HEK293 (cell line): Measurements from ENCODE around the gene PCNX4.
A peak's percentile ranks its signal among the peaks of the same experiment; 100 is the strongest.

Experiments used
- CTCF ChIA-PET: fragments of 350-600 bp; formaldehyde crosslinking; extraction: SDS; loops from one replicate; lab custom pipeline; 2021; ENCODE audit warnings: antibody characterized with exemption; lab: Yijun Ruan, JAX
- POLR2A ChIA-PET: fragments of 300-600 bp; formaldehyde crosslinking; extraction: SDS; loops from one replicate; lab custom pipeline; 2020; ENCODE audit warnings: antibody characterized with exemption, inconsistent platforms; lab: Yijun Ruan, JAX
- H3K27ac ChIP-seq: fragments of 200-500 bp; sonication (Bioruptor generic); 2 replicates; pipeline ENCODE4 v1.5.1; 2014; ENCODE audit warnings: low read depth, low read length, control low read depth, inconsistent platforms; ENCODE audit errors: extremely low read depth
- H3K36me3 ChIP-seq, 2 experiments: fragments of 200-500 bp in 1 of 2; sonication (Bioruptor generic) in 1 of 2; 1 replicate in 1 of 2; 2 replicates in 1 of 2; pipeline ENCODE4 v1.5.1; 2014 to 2017; ENCODE audit warnings: inconsistent platforms in 2 of 2, low read length in 2 of 2; ENCODE audit not compliant: control insufficient read depth in 2 of 2, insufficient read depth in 1 of 2
- H3K4me1 ChIP-seq: fragments of 200-500 bp; sonication (Bioruptor generic); 2 replicates; pipeline ENCODE4 v1.5.1; 2014; ENCODE audit warnings: mild to moderate bottlenecking, low read length, inconsistent platforms; ENCODE audit not compliant: control insufficient read depth, insufficient read depth
- H3K4me3 ChIP-seq: 2 replicates; pipeline ENCODE4 v1.5.1; 2011; ENCODE audit warnings: low read depth, mild to moderate bottlenecking, control low read depth, low read length, moderate library complexity
- H3K9me3 ChIP-seq: fragments of 200-500 bp; sonication (Bioruptor generic); 2 replicates; pipeline ENCODE4 v1.5.1; 2014; ENCODE audit warnings: low read depth, low read length, inconsistent platforms; ENCODE audit not compliant: control insufficient read depth, insufficient read depth
- BCL11B ChIP-seq: fragments of 450-650 bp; formaldehyde crosslinking; IDR thresholded peaks from 2 replicates; pipeline ENCODE4 v1.5.1; 2016; ENCODE audit warnings: low read depth, missing biosample characterization, missing genetic modification characterization
- GLIS2 ChIP-seq: fragments of 450-650 bp; formaldehyde crosslinking; IDR thresholded peaks from 2 replicates; pipeline ENCODE4 v1.5.1; 2016; ENCODE audit warnings: missing biosample characterization, missing genetic modification characterization
- HOXA7 ChIP-seq: sonication (generic); formaldehyde crosslinking; IDR thresholded peaks from 2 replicates; pipeline ENCODE4 v1.8.1; 2022; ENCODE audit warnings: missing genetic modification reagents, borderline replicate concordance
- HOXC10 ChIP-seq: sonication (generic); formaldehyde crosslinking; IDR thresholded peaks from 2 replicates; pipeline ENCODE4 v1.8.1; 2023; ENCODE audit warnings: mild to moderate bottlenecking, missing genetic modification reagents
- KLF8 ChIP-seq: fragments of 450-650 bp; formaldehyde crosslinking; IDR thresholded peaks from 2 replicates; pipeline ENCODE4 v1.5.1; 2016; ENCODE audit warnings: missing biosample characterization, missing genetic modification characterization
- MYNN ChIP-seq: fragments of 450-650 bp; formaldehyde crosslinking; IDR thresholded peaks from 2 replicates; pipeline ENCODE4 v1.5.1; 2016; ENCODE audit warnings: missing biosample characterization, missing genetic modification characterization, borderline replicate concordance
- PBX3 ChIP-seq: sonication (generic); formaldehyde crosslinking; IDR thresholded peaks from 2 replicates; pipeline ENCODE4 v1.8.1; 2022; ENCODE audit warnings: mild to moderate bottlenecking, moderate library complexity, missing genetic modification reagents
- PRDM4 ChIP-seq: fragments of 450-650 bp; formaldehyde crosslinking; IDR thresholded peaks from 2 replicates; pipeline ENCODE4 v1.5.1; 2017; ENCODE audit warnings: missing biosample characterization, missing genetic modification characterization
- RBAK ChIP-seq: fragments of 450-650 bp; formaldehyde crosslinking; IDR thresholded peaks from 2 replicates; pipeline ENCODE4 v1.5.1; 2016; ENCODE audit warnings: missing biosample characterization, missing genetic modification characterization
- TCF7L2 ChIP-seq: IDR thresholded peaks from 2 replicates; pipeline ENCODE4 v1.6.1; 2011; ENCODE audit warnings: low read depth, mild to moderate bottlenecking, inconsistent platforms, low read length, moderate library complexity, borderline replicate concordance
- YY1 ChIP-seq: fragments of 450-650 bp; formaldehyde crosslinking; IDR thresholded peaks from 2 replicates; pipeline ENCODE4 v1.5.1; 2018; ENCODE audit warnings: missing biosample characterization, missing genetic modification characterization
- ZBTB21 ChIP-seq: fragments of 450-650 bp; formaldehyde crosslinking; IDR thresholded peaks from 2 replicates; pipeline ENCODE4 v1.5.1; 2017; ENCODE audit warnings: missing biosample characterization, missing genetic modification characterization
- ZBTB8A ChIP-seq: fragments of 450-650 bp; formaldehyde crosslinking; IDR thresholded peaks from 2 replicates; pipeline ENCODE4 v1.5.1; 2016; ENCODE audit warnings: missing biosample characterization, missing genetic modification characterization
- ZNF112 ChIP-seq: fragments of 450-650 bp; formaldehyde crosslinking; IDR thresholded peaks from 2 replicates; pipeline ENCODE4 v1.5.0; 2017; ENCODE audit warnings: missing biosample characterization, missing genetic modification characterization
- ZNF157 ChIP-seq: fragments of 450-650 bp; formaldehyde crosslinking; IDR thresholded peaks from 2 replicates; pipeline ENCODE4 v1.5.1; 2016; ENCODE audit warnings: missing biosample characterization, missing genetic modification characterization
- ZNF18 ChIP-seq: fragments of 450-650 bp; formaldehyde crosslinking; IDR thresholded peaks from 2 replicates; pipeline ENCODE4 v1.5.1; 2016; ENCODE audit warnings: missing biosample characterization, missing genetic modification characterization
- ZNF19 ChIP-seq: fragments of 450-650 bp; formaldehyde crosslinking; IDR thresholded peaks from 2 replicates; pipeline ENCODE4; 2016; ENCODE audit warnings: missing biosample characterization, missing genetic modification characterization, low read depth
- ZNF248 ChIP-seq: fragments of 450-650 bp; formaldehyde crosslinking; IDR thresholded peaks from 2 replicates; pipeline ENCODE4 v1.5.1; 2017; ENCODE audit warnings: missing biosample characterization, missing genetic modification characterization
- ZNF335 ChIP-seq: fragments of 450-650 bp; formaldehyde crosslinking; conservative IDR thresholded peaks from 2 replicates; pipeline ENCODE4 v1.5.1; 2016; ENCODE audit warnings: missing biosample characterization, missing genetic modification characterization
- ZNF423 ChIP-seq: fragments of 450-650 bp; formaldehyde crosslinking; IDR thresholded peaks from 2 replicates; pipeline ENCODE4 v1.5.1; 2016; ENCODE audit warnings: missing biosample characterization, missing genetic modification characterization
- ZNF488 ChIP-seq: fragments of 450-650 bp; formaldehyde crosslinking; IDR thresholded peaks from 2 replicates; pipeline ENCODE4 v1.5.1; 2016; ENCODE audit warnings: missing biosample characterization, missing genetic modification characterization
- ZNF529 ChIP-seq: fragments of 450-650 bp; formaldehyde crosslinking; IDR thresholded peaks from 2 replicates; pipeline ENCODE4 v1.5.1; 2017; ENCODE audit warnings: missing genetic modification characterization, missing biosample characterization; ENCODE audit not compliant: insufficient replicate concordance
- ZNF560 ChIP-seq: fragments of 450-650 bp; formaldehyde crosslinking; IDR thresholded peaks from 2 replicates; pipeline ENCODE4 v1.5.1; 2017; ENCODE audit warnings: missing biosample characterization, missing genetic modification characterization, borderline replicate concordance
- ZNF580 ChIP-seq: fragments of 450-650 bp; formaldehyde crosslinking; IDR thresholded peaks from 2 replicates; pipeline ENCODE4 v1.5.1; 2016; ENCODE audit warnings: missing biosample characterization, missing genetic modification characterization
- ZNF585B ChIP-seq: fragments of 450-650 bp; formaldehyde crosslinking; IDR thresholded peaks from 2 replicates; pipeline ENCODE4 v1.5.1; 2016; ENCODE audit warnings: missing biosample characterization, missing genetic modification characterization
- ZNF600 ChIP-seq: fragments of 450-650 bp; formaldehyde crosslinking; IDR thresholded peaks from 2 replicates; pipeline ENCODE4 v1.5.1; 2016; ENCODE audit warnings: missing biosample characterization, missing genetic modification characterization
- ZNF623 ChIP-seq: fragments of 450-650 bp; formaldehyde crosslinking; IDR thresholded peaks from 2 replicates; pipeline ENCODE4 v1.5.1; 2016; ENCODE audit warnings: missing biosample characterization, missing genetic modification characterization
- ZNF677 ChIP-seq: fragments of 450-650 bp; IDR thresholded peaks from 2 replicates; pipeline ENCODE4 v1.5.0; 2018; ENCODE audit warnings: missing biosample characterization, mild to moderate bottlenecking, missing genetic modification characterization, moderate library complexity
- ZNF785 ChIP-seq: fragments of 450-650 bp; formaldehyde crosslinking; IDR thresholded peaks from 2 replicates; pipeline ENCODE4 v1.5.1; 2016; ENCODE audit warnings: missing biosample characterization, missing genetic modification characterization
- ZNF792 ChIP-seq: fragments of 450-650 bp; formaldehyde crosslinking; IDR thresholded peaks from 2 replicates; pipeline ENCODE4 v1.5.1; 2016; ENCODE audit warnings: missing biosample characterization, missing genetic modification characterization
- ZNF843 ChIP-seq: fragments of 450-650 bp; formaldehyde crosslinking; IDR thresholded peaks from 2 replicates; pipeline ENCODE4 v1.5.1; 2016; ENCODE audit warnings: missing biosample characterization, missing genetic modification characterization
- ZSCAN30 ChIP-seq: fragments of 450-650 bp; IDR thresholded peaks from 2 replicates; pipeline ENCODE4 v1.5.1; 2018; ENCODE audit warnings: missing biosample characterization, mild to moderate bottlenecking, missing genetic modification characterization, moderate library complexity
- ZXDB ChIP-seq: fragments of 450-650 bp; formaldehyde crosslinking; IDR thresholded peaks from 2 replicates; pipeline ENCODE4 v1.5.1; 2016; ENCODE audit warnings: missing biosample characterization, missing genetic modification characterization

PCNX4 gene

GRCh38 chr14:60091550-60092525, at the start of gene PCNX4:
Gene PCNX4 (plus strand): TSS chr14:60091923. CDS start chr14:60107639, 15,716 bp downstream.
- Histone ChIP-seq H3K36me3 (no peaks in the 10 kb centered on the region), H3K4me3 (peak within 1 kb of the TSS; percentile 64), H3K4me1 (peaks cover 19% of the 10 kb centered on the region), H3K9me3 (no peaks in the 10 kb centered on the region), H3K27ac (peak within 1 kb of the TSS; percentile 98)
- POLR2A ChIA-PET = interaction anchor here (0.9 to 1.5 kb wide), 4 partner anchors 70 to 157 kb away, joined by 3 to 9 read pairs (median 4); partner anchors contain the start of genes DHRS7 and PPM1A
- CTCF ChIA-PET = interaction anchor here (0.6 kb wide), 1 partner anchor 913 kb away, joined by 3 read pairs; no protein-coding TSS in a partner anchor
- 0 out of 2 replicates have a peak, but pooled peaks have one; percentile 12 for TF ChIP-seq MYNN (tag by site-specific recombination)
- no peak for TF ChIP-seq PRDM4
- TF ChIP-seq ZNF423 (tag by site-specific recombination) = no peak
- no peak for TF ChIP-seq ZNF677 (tag by site-specific recombination)
- TF ChIP-seq ZNF792 (tag by site-specific recombination) = no peak
- 0 out of 2 replicates have a peak, but pooled peaks have one; percentile 23 for TF ChIP-seq ZNF843 (tag by site-specific recombination)
- no peak for TF ChIP-seq HOXA7
- no peak for TF ChIP-seq ZNF19 (tag by site-specific recombination)
- TF ChIP-seq ZNF580 (tag by site-specific recombination) = no peak
- TF ChIP-seq TCF7L2 = no peak
- TF ChIP-seq ZNF112 (tag by site-specific recombination) = no peak
- TF ChIP-seq ZNF560 (tag by site-specific recombination) = no peak
- TF ChIP-seq ZNF488 (tag by site-specific recombination) = no peak
- peak; percentile 91 for TF ChIP-seq ZNF335 (tag by site-specific recombination)
- TF ChIP-seq ZNF248 (tag by site-specific recombination) = no peak
- no peak for TF ChIP-seq ZNF585B (tag by site-specific recombination)
- TF ChIP-seq GLIS2 = no peak
- no peak for TF ChIP-seq ZNF785
- TF ChIP-seq BCL11B (tag by site-specific recombination) = no peak
- TF ChIP-seq ZNF600 (tag by site-specific recombination) = peak; percentile 74
- peak; percentile 43; the same call in 1 of the 2 replicates for TF ChIP-seq YY1 (tag by site-specific recombination)
- TF ChIP-seq ZNF157 (tag by site-specific recombination) = no peak
- peak; percentile 68; the same call in 1 of the 2 replicates for TF ChIP-seq PBX3
- TF ChIP-seq KLF8 (tag by site-specific recombination) = peak; percentile 60
- TF ChIP-seq ZNF623 (tag by site-specific recombination) = no peak
- no peak for TF ChIP-seq ZNF529 (tag by site-specific recombination)
- TF ChIP-seq ZBTB8A = peak; percentile 59
- peak; percentile 50; the same call in 1 of the 2 replicates for TF ChIP-seq ZSCAN30 (tag by site-specific recombination)
- no peak; the same call in 1 of the 2 replicates for TF ChIP-seq ZNF18 (tag by site-specific recombination)
- 0 out of 2 replicates have a peak, but pooled peaks have one; percentile 60 for TF ChIP-seq HOXC10 (CRISPR knock-in tag)
- peak; percentile 72 for TF ChIP-seq ZXDB (tag by site-specific recombination)
- no peak for TF ChIP-seq RBAK (tag by site-specific recombination)
- TF ChIP-seq ZBTB21 (tag by site-specific recombination) = peak; percentile 63
